HepG2 (cell line): ENCODE results near the gene GEMIN4.

ENCODE experiments used
- CEBPB ChIP-seq: IDR thresholded peaks from 2 replicates; pipeline ENCODE4 v1.6.1; 2011; ENCODE audit warnings: low read depth, low read length, improper control_type of control experiment, borderline replicate concordance
- POGZ ChIP-seq: sonication (generic); formaldehyde crosslinking; IDR thresholded peaks from 2 replicates; pipeline ENCODE4 v1.4.0; 2020; ENCODE audit warnings: mild to moderate bottlenecking, missing genetic modification reagents
- PTBP1 ChIP-seq: fragments of 200-400 bp; formaldehyde crosslinking; IDR thresholded peaks from 2 replicates; pipeline ENCODE4 v1.6.1; 2018; ENCODE audit warnings: low read length, low read depth; ENCODE audit not compliant: poor library complexity, severe bottlenecking
- ZFP36L1 ChIP-seq: sonication (generic); formaldehyde crosslinking; IDR thresholded peaks from 2 replicates; pipeline ENCODE4 v1.8.0; 2022; ENCODE audit warnings: mild to moderate bottlenecking, missing genetic modification reagents, moderate library complexity
- ZNF790 ChIP-seq: sonication (generic); formaldehyde crosslinking; IDR thresholded peaks from 2 replicates; pipeline ENCODE4 v1.8.0; 2022; ENCODE audit warnings: missing genetic modification reagents, mild to moderate bottlenecking, borderline replicate concordance
- TF ChIP-seq, protein P1 (sequence below): sonication (generic); formaldehyde crosslinking; IDR thresholded peaks from 2 replicates; pipeline ENCODE4 v1.5.0; 2020; ENCODE audit warnings: mild to moderate bottlenecking, missing genetic modification reagents, moderate library complexity

- no peak for TF ChIP-seq PTBP1
- TF ChIP-seq CEBPB: no peak
- TF ChIP-seq ZFP36L1 (CRISPR knock-in tag): no peak
- TF ChIP-seq POGZ (CRISPR knock-in tag): no peak
- TF ChIP-seq, protein P1, sequence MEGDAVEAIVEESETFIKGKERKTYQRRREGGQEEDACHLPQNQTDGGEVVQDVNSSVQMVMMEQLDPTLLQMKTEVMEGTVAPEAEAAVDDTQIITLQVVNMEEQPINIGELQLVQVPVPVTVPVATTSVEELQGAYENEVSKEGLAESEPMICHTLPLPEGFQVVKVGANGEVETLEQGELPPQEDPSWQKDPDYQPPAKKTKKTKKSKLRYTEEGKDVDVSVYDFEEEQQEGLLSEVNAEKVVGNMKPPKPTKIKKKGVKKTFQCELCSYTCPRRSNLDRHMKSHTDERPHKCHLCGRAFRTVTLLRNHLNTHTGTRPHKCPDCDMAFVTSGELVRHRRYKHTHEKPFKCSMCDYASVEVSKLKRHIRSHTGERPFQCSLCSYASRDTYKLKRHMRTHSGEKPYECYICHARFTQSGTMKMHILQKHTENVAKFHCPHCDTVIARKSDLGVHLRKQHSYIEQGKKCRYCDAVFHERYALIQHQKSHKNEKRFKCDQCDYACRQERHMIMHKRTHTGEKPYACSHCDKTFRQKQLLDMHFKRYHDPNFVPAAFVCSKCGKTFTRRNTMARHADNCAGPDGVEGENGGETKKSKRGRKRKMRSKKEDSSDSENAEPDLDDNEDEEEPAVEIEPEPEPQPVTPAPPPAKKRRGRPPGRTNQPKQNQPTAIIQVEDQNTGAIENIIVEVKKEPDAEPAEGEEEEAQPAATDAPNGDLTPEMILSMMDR (CRISPR knock-in tag): no peak
- TF ChIP-seq ZNF790 (CRISPR knock-in tag): no peak
Observed at GRCh38 chr17:737561-738113, 14.4 kb downstream of the GEMIN4 start.
